Lung (tissue), 12 donors: Measurements from ENCODE around the gene HSPH1. TPM values are rescaled to one million over a fixed set of nuclear protein-coding genes. Genes with fewer than 3 reads are reported as not detected.

Source experiments
- ATAC-seq: fragments of 200-7000 bp; cut with Tn5 transposase; one replicate; pipeline ENCODE4 v1.9.1; 2020; ENCODE audit warnings: moderate number of reproducible peaks; ENCODE audit not compliant: insufficient read depth, low FRiP score
- DNase-seq, 3 donors: peaks; one replicate each; pipeline ENCODE4 v3.0.0-alpha.2; 2013 to 2017
- H3K27ac ChIP-seq, 2 donors: one replicate each; pipeline ENCODE4 v1.5.1; 2013; ENCODE audit warnings: mild to moderate bottlenecking in 2 of 2, moderate library complexity in 2 of 2, control low read depth in 1 of 2, inconsistent platforms in 1 of 2, low read depth in 1 of 2, low read length in 1 of 2
- H3K27me3 ChIP-seq, 3 donors: one replicate each; pipeline ENCODE4 v1.5.1; 2013; ENCODE audit warnings: low read length in 2 of 3; ENCODE audit not compliant: control insufficient read depth in 3 of 3, insufficient read depth in 3 of 3
- H3K36me3 ChIP-seq, 4 donors: one replicate each; pipeline ENCODE4 v1.5.1; 2013; ENCODE audit warnings: low read length in 4 of 4, mild to moderate bottlenecking in 1 of 4, moderate library complexity in 1 of 4; ENCODE audit not compliant: control insufficient read depth in 4 of 4, insufficient read depth in 4 of 4
- H3K4me1 ChIP-seq, 5 donors: one replicate each; pipeline ENCODE4 v1.5.1; 2013; ENCODE audit warnings: low read length in 5 of 5, mild to moderate bottlenecking in 2 of 5, moderate library complexity in 1 of 5; ENCODE audit not compliant: control insufficient read depth in 5 of 5, insufficient read depth in 5 of 5
- H3K4me3 ChIP-seq: one replicate; pipeline ENCODE4 v1.5.1; 2013; ENCODE audit warnings: mild to moderate bottlenecking, control low read depth, moderate library complexity
- H3K9ac ChIP-seq, 2 donors: one replicate each; pipeline ENCODE4 v1.5.1; 2013; ENCODE audit warnings: low read length in 2 of 2, control low read depth in 1 of 2; ENCODE audit not compliant: insufficient read depth in 1 of 2
- H3K9me3 ChIP-seq, 4 donors: one replicate each; pipeline ENCODE4 v1.5.1; 2013; ENCODE audit warnings: low read length in 3 of 4, mild to moderate bottlenecking in 1 of 4, moderate library complexity in 1 of 4; ENCODE audit not compliant: control insufficient read depth in 4 of 4, insufficient read depth in 3 of 4
- CTCF ChIP-seq: IDR thresholded peaks from 2 replicates; pipeline ENCODE4 v1.5.1; 2012; ENCODE audit warnings: mild to moderate bottlenecking; ENCODE audit errors: control extremely low read depth, extremely low read depth
- WGBS, 2 donors: extraction: QIAGEN DNeasy Blood & Tissue Kit; methylation state at CpG; one replicate each; pipeline ENCODE4 v1.1.7; 2013; 5-methylcytosine and 5-hydroxymethylcytosine counted together
- polyA plus RNA-seq, 2 donors: library from polyadenylated mRNA; stranded (reverse); fragments of 200-250 nt; gene quantifications; one replicate each; pipeline ENCODE4 v1.2.1, GENCODE V29; 2013
- total RNA-seq, 2 donors: library from RNA; depleted of rRNA in 1 of 2; stranded (reverse); fragments of >200 nt in 1 of 2; gene quantifications; one replicate each; pipeline ENCODE4 v1.2.1, GENCODE V29; 2014 to 2021
- donor health status: control.
- donor health status: control.
- donor health status: Bipolar disorder and iron deficiency.
- donor health status: healthy.
- donor health status: DM: yes; HTN: yes; CAD: no.

Gene HSPH1
- total and polyA plus RNA-seq, 4 donors, result 34.1 to 223 (median 65.6) TPM

DNA sequence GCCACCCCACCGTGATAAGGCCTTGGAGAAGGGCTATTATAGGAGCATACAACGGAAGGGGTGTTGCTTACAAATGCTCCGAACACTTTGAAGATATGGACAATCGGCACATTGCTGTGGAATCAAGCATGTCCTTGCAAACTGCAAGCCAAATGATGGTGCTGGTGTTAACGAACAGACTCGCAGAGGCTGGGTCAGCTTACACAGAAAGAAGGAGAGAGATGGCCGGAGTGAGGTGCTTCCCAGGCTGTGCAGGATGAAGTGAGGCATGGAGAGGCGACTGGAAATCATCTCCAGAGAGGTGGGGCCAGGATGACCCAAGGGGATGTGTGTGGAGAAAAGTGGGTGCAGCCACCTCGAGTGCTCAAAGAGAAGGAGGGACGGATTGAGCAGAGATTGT is 42.2 kb downstream of the HSPH1 start:
- Histone ChIP-seq H3K4me1 (peaks cover 0 to 3% (median 0%) of the 10 kb centered on the region in 5 donors), H3K9ac (no peak overlapping the region)
- no peak for ATAC-seq

GRCh38 chr13:31116224-31116623 is 45.5 kb downstream of the HSPH1 start:
- Histone ChIP-seq H3K9ac (no peak overlapping the region), H3K36me3 (no peaks in the 10 kb centered on the region), H3K4me1 (peaks cover 0 to 1% (median 0%) of the 10 kb centered on the region in 5 donors), H3K27ac (no peak overlapping the region), H3K4me3 (no peak overlapping the region), H3K27me3 (no peaks in the 10 kb centered on the region), H3K9me3 (no peaks in the 10 kb centered on the region)
- 88 to 96% methylated on average over 4 of the region's 4 CpGs for WGBS, 2 donors
- ATAC-seq (no peak), DNase-seq (no peak)
- TF ChIP-seq CTCF, result no peak

More for the DNA sequence above, 42.2 kb downstream of the HSPH1 start:
- Histone ChIP-seq H3K36me3 (no peaks in the 10 kb centered on the region), H3K9me3 (no peaks in the 10 kb centered on the region), H3K4me3 (no peak overlapping the region), H3K27ac (no peak overlapping the region), H3K27me3 (peaks cover 0 to 3% (median 0%) of the 10 kb centered on the region in 3 donors)
- no peak for TF ChIP-seq CTCF
- DNase-seq, result no peak
- 81% methylated on average over 10 of the region's 10 CpGs for WGBS, 2 donors

DNA sequence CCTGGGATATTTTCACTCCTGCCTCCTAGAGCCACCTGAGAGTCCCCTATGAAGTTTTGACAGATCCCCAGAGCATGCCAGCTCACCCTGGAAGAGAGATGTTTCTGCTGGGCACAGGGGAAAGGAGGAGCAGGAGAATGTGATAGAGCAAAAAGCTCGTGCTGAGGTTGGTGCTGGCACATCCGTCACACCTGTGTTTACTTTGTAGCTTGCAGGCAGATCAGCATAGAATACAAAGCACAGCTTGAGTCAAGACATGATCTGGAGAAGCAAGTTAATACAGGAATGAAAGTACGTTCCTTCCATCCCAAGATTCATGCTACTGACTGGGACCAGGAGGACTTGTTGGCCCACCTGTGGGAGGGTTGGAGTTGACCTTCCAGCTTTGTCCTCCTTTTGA is 46.1 kb downstream of the HSPH1 start:
- Histone ChIP-seq H3K27ac (no peak overlapping the region), H3K27me3 (no peaks in the 10 kb centered on the region), H3K36me3 (no peaks in the 10 kb centered on the region), H3K4me3 (no peak overlapping the region), H3K4me1 (no peaks in the 10 kb centered on the region), H3K9me3 (no peaks in the 10 kb centered on the region), H3K9ac (no peak overlapping the region)
- TF ChIP-seq CTCF, result no peak
- no peak for DNase-seq
- 73 to 80% methylated on average over 3 of the region's 3 CpGs for WGBS, 2 donors
- no peak for ATAC-seq

DNA sequence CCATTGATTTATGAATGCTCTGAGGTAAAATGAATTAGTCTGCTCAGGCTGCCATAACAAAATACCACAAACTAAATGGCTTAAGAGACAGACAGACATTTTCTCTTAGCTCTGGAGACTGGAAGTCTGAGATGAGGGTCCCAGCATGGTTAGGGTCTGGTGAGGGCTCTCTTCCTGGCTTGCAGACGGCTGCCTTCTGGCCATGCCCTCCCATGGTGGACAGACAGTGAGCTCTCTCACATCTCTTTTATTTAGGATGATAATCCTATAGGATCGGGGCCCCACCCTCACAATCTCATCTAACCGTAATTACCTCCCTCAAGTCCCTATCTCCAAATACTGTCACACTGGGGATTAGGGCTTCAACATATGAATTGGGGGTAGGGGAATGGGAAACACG is 47.1 kb downstream of the HSPH1 start:
- no peak overlapping the region for H3K27ac ChIP-seq
- ATAC-seq (no peak), DNase-seq (no peak)
- H3K4me1 ChIP-seq, result no peaks in the 10 kb centered on the region
- H3K9me3 ChIP-seq, result no peaks in the 10 kb centered on the region
- no peak for TF ChIP-seq CTCF
- WGBS, 2 donors, result 91 to 92% methylated on average over 4 of the region's 4 CpGs
- no peak overlapping the region for H3K4me3 ChIP-seq
- H3K27me3 ChIP-seq, result no peaks in the 10 kb centered on the region
- no peaks in the 10 kb centered on the region for H3K36me3 ChIP-seq
- H3K9ac ChIP-seq, result no peak overlapping the region
